OCI-LY7 (cell line): ENCODE measurements around the gene CA5A. TPM values are rescaled to one million over a fixed set of nuclear protein-coding genes. Genes with fewer than 3 reads are reported as not detected.

ENCODE experiments used
- BruUV-seq: library from RNA; stranded (reverse); fragments of 400-500 nt; replicated peaks from 2 replicates; lab custom pipeline; 2021; lab: Mats Ljungman, UMichigan
- CTCF ChIA-PET: fragments of 300-600 bp; sonication (Branson Sonifier 250); formaldehyde crosslinking; loops from one replicate; lab custom pipeline; 2022; ENCODE audit warnings: antibody characterized with exemption; ENCODE audit not compliant: unreplicated experiment; lab: Charles Lee
- POLR2A ChIA-PET: fragments of 300-600 bp; sonication (Branson Sonifier 250); formaldehyde crosslinking; loops from one replicate; lab custom pipeline; 2022; ENCODE audit warnings: antibody characterized with exemption; lab: Charles Lee
- DNase-seq: peaks from one replicate; pipeline ENCODE4 v3.0.0-alpha.2; 2015; ENCODE audit warnings: low spot score
- H2AFZ ChIP-seq: fragments of 200-600 bp; sonication (generic), shearing (Covaris generic); 2 replicates; pipeline ENCODE4 v1.6.1; 2014; ENCODE audit warnings: mild to moderate bottlenecking, antibody characterized with exemption, low read length, moderate library complexity
- H3K27ac ChIP-seq: fragments of 200-600 bp; sonication (generic); 2 replicates; pipeline ENCODE4 v1.5.1; 2014; ENCODE audit warnings: mixed run types, low read depth, mild to moderate bottlenecking, moderate library complexity, low read length, inconsistent platforms; ENCODE audit not compliant: poor library complexity, severe bottlenecking
- H3K36me3 ChIP-seq: fragments of 200-600 bp; sonication (generic); 2 replicates; pipeline ENCODE4 v1.6.1; 2014; ENCODE audit warnings: mild to moderate bottlenecking, antibody characterized with exemption, low read length, moderate library complexity, mixed read lengths; ENCODE audit not compliant: insufficient read depth
- H3K4me1 ChIP-seq: fragments of 200-600 bp; sonication (generic); 2 replicates; pipeline ENCODE4 v1.5.1; 2014; ENCODE audit warnings: mild to moderate bottlenecking, low read length; ENCODE audit not compliant: insufficient read depth, poor library complexity, severe bottlenecking
- H3K4me2 ChIP-seq: fragments of 200-600 bp; sonication (generic); 2 replicates; pipeline ENCODE4 v1.6.1; 2014; ENCODE audit warnings: mild to moderate bottlenecking, low read length
- H3K4me3 ChIP-seq: fragments of 200-600 bp; sonication (generic); 2 replicates; pipeline ENCODE4 v1.5.1; 2014; ENCODE audit warnings: mild to moderate bottlenecking, low read depth, low read length; ENCODE audit not compliant: poor library complexity, severe bottlenecking
- H3K79me2 ChIP-seq: fragments of 200-600 bp; sonication (generic); 2 replicates; pipeline ENCODE4 v1.6.1; 2016; ENCODE audit warnings: low read depth, mild to moderate bottlenecking, low read length, moderate library complexity, mixed read lengths; ENCODE audit not compliant: insufficient read depth
- H3K9me2 ChIP-seq: fragments of 200-600 bp; sonication (generic); 2 replicates; pipeline ENCODE4 v1.6.1; 2016; ENCODE audit warnings: mild to moderate bottlenecking, low read length, mixed read lengths; ENCODE audit not compliant: insufficient read depth
- H3K9me3 ChIP-seq: fragments of 200-600 bp; sonication (generic); 2 replicates; pipeline ENCODE4 v1.6.1; 2014; ENCODE audit warnings: mild to moderate bottlenecking, mixed run types, low read length, mixed read lengths
- H4K20me1 ChIP-seq: fragments of 200-600 bp; sonication (generic); 2 replicates; pipeline ENCODE4 v1.6.1; 2014; ENCODE audit warnings: mild to moderate bottlenecking, antibody characterized with exemption, low read length, moderate library complexity, mixed read lengths; ENCODE audit not compliant: insufficient read depth
- EZH2phosphoT487 ChIP-seq: fragments of 200-600 bp; sonication (generic); IDR thresholded peaks from 2 replicates; pipeline ENCODE4 v1.6.1; 2018; ENCODE audit warnings: low read depth, borderline replicate concordance, mild to moderate bottlenecking, mixed run types, antibody characterized with exemption, low read length, moderate library complexity, mixed read lengths
- intact Hi-C: fragments of 100-400 bp; cut with micrococcal nuclease; formaldehyde crosslinking; loops from one replicate; pipeline ENCODE4 v1.10.0; 2022; ENCODE audit not compliant: unreplicated experiment
- total RNA-seq, 2 experiments: library from RNA; depleted of rRNA in 1 of 2; stranded (reverse); fragments of >200 nt in 1 of 2; shearing (Covaris generic) in 1 of 2; gene quantifications; 2 replicates each; pipeline ENCODE4 v1.2.3, GENCODE V29; 2014 to 2022
- TF ChIP-seq, protein P1 (sequence below): fragments of 200-600 bp; sonication (generic); conservative IDR thresholded peaks from 2 replicates; pipeline ENCODE4 v1.5.1; 2014; ENCODE audit warnings: mild to moderate bottlenecking, antibody characterized with exemption, low read length, moderate library complexity, mixed read lengths

The CA5A gene
- total RNA-seq, 2 experiments from 2014 or later: not detected

- peaks cover 35% of the 10 kb centered on the region; the same call in 1 of the 2 replicates for H4K20me1 ChIP-seq
- peak overlapping the region; percentile 72 for H3K4me2 ChIP-seq
- TF ChIP-seq, protein P1, sequence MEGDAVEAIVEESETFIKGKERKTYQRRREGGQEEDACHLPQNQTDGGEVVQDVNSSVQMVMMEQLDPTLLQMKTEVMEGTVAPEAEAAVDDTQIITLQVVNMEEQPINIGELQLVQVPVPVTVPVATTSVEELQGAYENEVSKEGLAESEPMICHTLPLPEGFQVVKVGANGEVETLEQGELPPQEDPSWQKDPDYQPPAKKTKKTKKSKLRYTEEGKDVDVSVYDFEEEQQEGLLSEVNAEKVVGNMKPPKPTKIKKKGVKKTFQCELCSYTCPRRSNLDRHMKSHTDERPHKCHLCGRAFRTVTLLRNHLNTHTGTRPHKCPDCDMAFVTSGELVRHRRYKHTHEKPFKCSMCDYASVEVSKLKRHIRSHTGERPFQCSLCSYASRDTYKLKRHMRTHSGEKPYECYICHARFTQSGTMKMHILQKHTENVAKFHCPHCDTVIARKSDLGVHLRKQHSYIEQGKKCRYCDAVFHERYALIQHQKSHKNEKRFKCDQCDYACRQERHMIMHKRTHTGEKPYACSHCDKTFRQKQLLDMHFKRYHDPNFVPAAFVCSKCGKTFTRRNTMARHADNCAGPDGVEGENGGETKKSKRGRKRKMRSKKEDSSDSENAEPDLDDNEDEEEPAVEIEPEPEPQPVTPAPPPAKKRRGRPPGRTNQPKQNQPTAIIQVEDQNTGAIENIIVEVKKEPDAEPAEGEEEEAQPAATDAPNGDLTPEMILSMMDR: peak; percentile 97
- no peak for TF ChIP-seq EZH2phosphoT487
- CTCF ChIA-PET: interaction anchor here (0.9 to 2.2 kb wide), 7 partner anchors 17 to 98 kb away, joined by 3 to 18 read pairs (median 3); no protein-coding TSS in a partner anchor
- POLR2A ChIA-PET: interaction anchor here (0.8 to 4.0 kb wide), 9 partner anchors 16 to 126 kb away, joined by 3 to 34 read pairs (median 4); no protein-coding TSS in a partner anchor
- intact Hi-C loops: loop anchor here (1.0 to 2.0 kb wide), 4 partner anchors 17 to 71 kb away; no protein-coding TSS in a partner anchor
- H2AFZ ChIP-seq: no peak overlapping the region
- H3K9me3 ChIP-seq: no peaks in the 10 kb centered on the region
- peak; percentile 81 for DNase-seq
- peaks cover 92% of the 10 kb centered on the region for H3K79me2 ChIP-seq
- no TSS peak for BruUV-seq
- H3K27ac ChIP-seq: peak overlapping the region; percentile 85
- peak overlapping the region; percentile 36 for H3K4me3 ChIP-seq
- peaks cover 95% of the 10 kb centered on the region for H3K36me3 ChIP-seq
- H3K9me2 ChIP-seq: no peaks in the 10 kb centered on the region
- peaks cover 66% of the 10 kb centered on the region for H3K4me1 ChIP-seq
Observed at GRCh38 chr16:87850009-87851006, 86.0 kb downstream of the CA5A start.

DNA sequence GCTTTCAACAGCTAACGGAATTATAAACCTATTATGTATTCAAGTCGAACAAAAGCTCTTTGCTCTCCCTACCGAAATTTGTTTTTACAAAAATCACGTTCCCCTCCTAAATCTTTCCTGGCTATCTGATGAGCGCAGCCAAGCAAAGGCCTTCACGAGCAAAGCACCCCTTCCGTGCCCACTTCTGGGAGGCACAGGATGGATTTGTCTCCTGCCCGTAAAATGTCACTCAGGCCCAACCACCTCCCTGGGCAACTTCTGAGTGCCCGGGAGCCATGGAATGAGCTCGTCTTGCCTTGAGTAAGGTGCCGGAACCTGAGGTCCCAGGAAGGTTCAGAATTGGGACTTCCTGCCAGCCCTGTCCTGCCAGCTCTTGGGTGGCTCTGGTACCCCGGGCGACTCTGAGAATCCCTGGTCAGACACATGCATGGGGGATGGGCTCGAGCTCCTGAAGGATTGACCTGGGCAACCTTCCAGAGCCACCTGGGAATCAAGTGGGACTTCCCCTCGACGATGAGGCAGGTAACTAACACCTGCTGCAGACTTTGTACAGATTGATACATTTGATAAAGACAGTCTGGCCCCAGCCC is 86.8 kb downstream of the CA5A start:
- H3K4me1 ChIP-seq: peaks cover 65% of the 10 kb centered on the region
- no peak for DNase-seq
- H3K4me2 ChIP-seq: peak overlapping the region; percentile 72; the same call in 1 of the 2 replicates
- no TSS peak for BruUV-seq
- H3K36me3 ChIP-seq: peaks cover 94% of the 10 kb centered on the region
- peak overlapping the region; percentile 85 for H3K27ac ChIP-seq
- no peak overlapping the region for H3K4me3 ChIP-seq
- peaks cover 38% of the 10 kb centered on the region; the same call in 1 of the 2 replicates for H4K20me1 ChIP-seq
- CTCF ChIA-PET: interaction anchor here (1.0 to 2.2 kb wide), 5 partner anchors 17 to 99 kb away, joined by 3 to 18 read pairs (median 4); no protein-coding TSS in a partner anchor
- H3K9me2 ChIP-seq: no peaks in the 10 kb centered on the region
- POLR2A ChIA-PET: interaction anchor here (0.8 to 2.4 kb wide), 6 partner anchors 16 to 69 kb away, joined by 3 to 12 read pairs (median 4); no protein-coding TSS in a partner anchor
- H3K9me3 ChIP-seq: no peaks in the 10 kb centered on the region
- peaks cover 91% of the 10 kb centered on the region for H3K79me2 ChIP-seq
- H2AFZ ChIP-seq: no peak overlapping the region
- intact Hi-C loops: loop anchor here (1.0 to 2.0 kb wide), 4 partner anchors 18 to 70 kb away; no protein-coding TSS in a partner anchor
- TF ChIP-seq, protein P1: no peak
- no peak for TF ChIP-seq EZH2phosphoT487
